Ishikawa (cell line): Measurements from ENCODE around the gene LPAR1.

Source experiments
- CREB1 ChIP-seq: IDR thresholded peaks from 2 replicates; pipeline ENCODE4 v1.6.1; 2012; ENCODE audit warnings: low read depth
- EGR1 ChIP-seq: IDR thresholded peaks from 2 replicates; pipeline ENCODE4 v1.6.1; 2012
- EP300 ChIP-seq: IDR thresholded peaks from 2 replicates; pipeline ENCODE4 v1.6.1; 2012; ENCODE audit warnings: borderline replicate concordance
- FOXM1 ChIP-seq: IDR thresholded peaks from 2 replicates; pipeline ENCODE4 v1.6.1; 2012; ENCODE audit warnings: low read depth, borderline replicate concordance
- MAX ChIP-seq: IDR thresholded peaks from 2 replicates; pipeline ENCODE4 v1.6.1; 2012
- NFIC ChIP-seq: IDR thresholded peaks from 2 replicates; pipeline ENCODE4 v1.6.1; 2012
- RAD21 ChIP-seq: IDR thresholded peaks from 2 replicates; pipeline ENCODE4 v1.6.1; 2012; ENCODE audit warnings: low read depth
- REST ChIP-seq: IDR thresholded peaks from 2 replicates; pipeline ENCODE4 v1.6.1; 2012; ENCODE audit warnings: low read depth, mild to moderate bottlenecking
- TCF12 ChIP-seq: IDR thresholded peaks from 2 replicates; pipeline ENCODE4 v1.6.1; 2012; ENCODE audit warnings: low read depth
- USF1 ChIP-seq: IDR thresholded peaks from 2 replicates; pipeline ENCODE4 v1.6.1; 2012
- YY1 ChIP-seq: IDR thresholded peaks from 2 replicates; pipeline ENCODE4 v1.6.1; 2012; ENCODE audit warnings: low read depth

- TF ChIP-seq MAX (no peak), TCF12 (no peak), EP300 (no peak), REST (no peak), NFIC (no peak), CREB1 (no peak), YY1 (no peak), EGR1 (no peak), FOXM1 (no peak), USF1 (no peak), RAD21 (no peak)
These were observed 190.6 kb downstream of the LPAR1 start for GRCh38 chr9:110847671-110848070.
